Femur (tissue), 1 donor: ENCODE results near the gene R3HDM2.
"Not testable (repeated sequence)": the region's sequence is repeated elsewhere in the genome, so short reads cannot be mapped to it uniquely, and the experiment has no call there.

Experiments used
- DNase-seq: peaks from one replicate; pipeline ENCODE4 v3.0.0-alpha.2; 2017

R3HDM2 gene

DNA sequence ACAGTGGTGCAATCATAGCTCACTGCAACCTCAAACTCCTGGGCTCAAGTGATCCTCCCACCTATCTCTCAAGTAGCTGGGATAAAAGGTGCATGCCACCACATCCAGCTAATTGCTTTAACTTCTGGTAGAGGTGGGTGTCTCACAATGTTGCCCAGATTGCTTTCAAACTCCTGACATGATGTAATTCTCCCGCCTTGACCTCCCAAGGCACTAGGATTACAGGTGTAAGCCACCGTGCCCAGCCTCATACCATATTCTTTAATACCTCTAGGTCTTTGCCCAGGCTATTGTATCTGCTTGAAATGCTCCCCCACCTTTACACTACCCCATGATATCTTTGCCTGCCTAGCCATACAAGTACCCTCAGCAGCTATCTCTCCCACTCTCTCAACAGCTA is 11.3 kb downstream of the R3HDM2 start:
- no peak for DNase-seq

DNA sequence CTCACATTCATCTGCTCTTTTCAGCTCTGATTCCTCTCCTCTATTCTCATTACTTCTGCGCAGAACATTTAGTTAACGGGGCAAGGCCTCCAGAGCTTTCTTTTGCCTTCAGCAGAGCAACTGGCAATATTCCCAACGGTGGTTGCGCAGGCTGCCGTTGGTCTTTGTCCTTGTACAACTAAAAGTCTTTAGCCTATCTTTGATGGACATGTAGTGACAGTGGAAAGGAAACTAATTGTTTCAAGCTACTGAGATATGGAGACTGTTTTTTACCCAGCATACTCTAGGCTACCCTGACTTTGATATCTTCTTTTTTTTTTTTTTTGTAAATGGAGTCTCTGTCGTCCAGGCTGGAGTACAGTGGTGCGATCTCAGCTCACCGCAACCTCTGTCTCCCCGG is 12.6 kb downstream of the R3HDM2 start:
- DNase-seq = no peak

DNA sequence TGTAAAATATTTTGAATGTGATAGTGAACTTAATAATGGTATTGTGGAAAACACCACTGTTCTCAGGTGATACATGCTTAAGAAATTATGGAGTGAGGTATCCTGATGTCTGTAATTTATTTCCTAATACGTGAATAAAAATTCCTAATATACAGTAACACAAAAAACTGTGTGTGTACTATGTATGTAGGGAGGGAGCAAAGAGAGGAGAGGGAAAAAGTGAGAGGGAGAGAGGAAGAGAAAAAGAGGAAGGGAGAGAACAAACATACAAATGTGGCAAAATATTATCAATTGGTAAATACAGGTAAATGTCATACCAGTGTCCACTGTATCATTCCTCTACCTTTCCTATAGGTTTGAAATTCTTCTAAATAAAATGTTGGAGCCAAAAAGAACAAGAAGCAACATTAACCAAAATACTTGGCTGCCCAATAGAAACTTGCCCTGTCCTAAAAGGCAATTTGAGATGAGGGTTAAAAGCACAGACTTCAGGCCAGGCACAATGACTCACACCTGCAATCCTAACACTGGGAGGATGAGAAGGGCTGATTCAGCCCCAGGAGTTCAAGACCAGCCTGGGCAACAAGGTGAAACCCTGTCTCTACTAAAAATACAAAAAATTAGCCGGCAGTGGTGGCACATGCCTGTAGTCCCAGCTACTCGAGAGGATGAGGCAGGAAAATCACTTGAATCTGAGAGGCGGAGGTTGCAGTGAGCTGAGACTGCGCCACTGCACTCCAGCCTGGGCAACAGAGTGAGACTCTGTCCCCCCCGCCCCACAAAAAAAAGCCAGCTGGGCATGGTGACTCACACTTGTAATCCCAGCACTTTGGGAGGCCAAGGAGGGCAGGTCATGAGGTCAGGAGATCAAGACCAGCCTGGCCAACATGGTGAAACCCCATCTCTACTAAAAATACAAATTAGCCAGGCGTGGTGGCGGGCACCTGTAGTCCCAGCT is 14.5 kb downstream of the R3HDM2 start:
- DNase-seq = no peak

DNA sequence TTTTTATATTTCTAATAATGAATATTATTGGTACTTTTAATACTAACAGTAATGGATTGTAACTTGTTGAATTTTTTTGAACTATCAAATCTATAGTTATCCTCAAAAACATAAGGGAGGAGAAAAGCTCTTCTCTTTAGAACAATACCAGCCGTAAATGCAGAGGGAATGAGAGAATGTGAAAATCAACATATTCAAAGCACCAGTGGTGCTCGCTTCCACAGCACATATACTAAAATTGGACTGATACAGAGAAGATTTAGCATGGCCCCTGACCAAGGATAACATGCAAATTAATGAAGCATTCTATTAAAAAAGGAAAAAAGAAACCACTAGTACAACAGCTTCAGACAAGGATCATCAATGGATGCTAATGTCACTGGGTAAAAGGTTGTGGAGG is 15.8 kb downstream of the R3HDM2 start:
- no peak for DNase-seq

DNA sequence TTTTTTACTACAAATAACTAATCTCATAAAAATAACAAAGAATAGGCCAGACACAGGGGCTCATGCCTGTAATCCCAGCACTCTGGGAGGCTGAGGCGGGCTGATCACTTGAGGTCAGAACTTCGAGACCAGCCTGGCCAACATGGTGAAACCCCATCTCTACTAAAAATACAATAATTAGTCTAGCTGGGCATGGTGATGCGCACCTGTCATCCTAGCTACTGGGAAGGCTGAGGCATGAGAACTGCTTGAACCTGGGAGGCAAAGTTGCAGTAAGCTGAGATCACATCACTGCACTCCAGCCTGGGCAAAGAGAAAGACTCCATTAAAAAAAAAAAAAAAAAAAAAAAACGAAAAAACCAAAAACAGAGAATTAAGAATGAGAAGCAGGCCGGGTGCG is 16.7 kb downstream of the R3HDM2 start:
- not testable (repeated sequence) for DNase-seq

DNA sequence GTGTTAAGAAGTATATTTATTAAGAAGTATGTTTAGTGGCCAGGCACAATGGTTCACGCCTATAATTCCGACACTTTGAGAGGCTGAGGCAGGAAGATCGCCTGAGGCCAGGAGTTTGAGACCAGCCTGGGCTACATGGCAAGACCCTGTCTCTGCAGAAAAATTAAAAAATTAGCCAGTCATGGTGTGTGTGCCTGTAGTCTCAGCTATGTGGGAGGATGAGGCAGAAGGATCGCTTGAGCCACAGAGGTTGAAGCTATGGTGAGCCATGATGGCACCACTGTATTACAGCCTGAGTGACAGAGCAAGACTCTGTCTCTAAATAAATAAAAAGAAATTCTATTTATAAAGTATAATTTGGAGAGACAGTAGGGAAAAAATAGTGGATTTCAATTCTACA is 20.3 kb downstream of the R3HDM2 start:
- no peak for DNase-seq

DNA sequence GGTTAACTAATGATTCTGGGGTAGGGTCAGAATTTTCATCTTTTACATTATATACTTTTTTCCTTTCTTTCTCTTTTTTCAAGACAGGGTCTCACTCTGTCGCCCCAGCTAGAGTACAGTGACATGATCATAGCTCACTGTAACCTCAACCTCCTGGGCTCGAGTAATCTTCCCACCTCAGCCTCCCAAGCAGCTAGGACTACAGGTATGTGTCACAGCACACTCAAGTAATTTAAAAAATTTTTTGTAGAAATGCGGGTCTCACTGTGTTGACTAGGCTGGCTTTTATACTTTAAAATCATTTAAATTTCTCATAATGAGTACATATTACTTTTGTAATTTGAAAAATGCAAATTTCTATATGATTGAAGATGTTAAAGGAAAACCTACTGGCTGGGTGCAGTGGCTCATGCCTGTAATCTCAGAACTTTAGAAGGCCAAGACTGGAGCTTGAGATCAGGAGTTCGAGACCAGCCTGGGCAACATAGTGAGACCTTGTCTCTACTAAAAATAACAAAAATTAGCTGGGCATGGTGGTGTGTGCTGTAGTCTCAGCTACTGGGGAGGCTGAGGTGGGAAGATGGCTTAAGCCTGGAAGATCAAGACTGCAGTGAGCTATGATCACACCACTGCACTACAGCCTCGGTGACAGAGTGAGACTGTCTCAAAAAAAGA is 25.7 kb downstream of the R3HDM2 start:
- no peak for DNase-seq

DNA sequence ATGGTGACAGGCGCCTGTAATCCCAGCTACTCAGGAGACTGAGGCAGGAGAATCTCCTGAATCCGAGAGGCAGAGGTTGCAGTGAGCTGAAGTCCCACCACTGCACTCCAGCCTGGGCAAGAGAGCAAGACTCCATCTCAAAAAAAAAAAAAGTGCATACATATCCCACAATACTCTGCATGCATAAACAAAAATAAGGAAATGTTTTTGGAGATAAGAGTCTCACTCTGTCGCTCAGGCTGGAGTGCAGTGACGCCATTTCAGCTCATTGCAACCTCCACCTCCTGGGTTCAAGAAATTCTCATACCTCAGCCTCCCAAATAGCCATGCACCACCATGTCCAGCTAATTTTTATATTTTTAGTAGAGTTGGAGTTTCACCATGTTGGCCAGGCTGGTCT is 28.7 kb downstream of the R3HDM2 start:
- not testable (repeated sequence) for DNase-seq

DNA sequence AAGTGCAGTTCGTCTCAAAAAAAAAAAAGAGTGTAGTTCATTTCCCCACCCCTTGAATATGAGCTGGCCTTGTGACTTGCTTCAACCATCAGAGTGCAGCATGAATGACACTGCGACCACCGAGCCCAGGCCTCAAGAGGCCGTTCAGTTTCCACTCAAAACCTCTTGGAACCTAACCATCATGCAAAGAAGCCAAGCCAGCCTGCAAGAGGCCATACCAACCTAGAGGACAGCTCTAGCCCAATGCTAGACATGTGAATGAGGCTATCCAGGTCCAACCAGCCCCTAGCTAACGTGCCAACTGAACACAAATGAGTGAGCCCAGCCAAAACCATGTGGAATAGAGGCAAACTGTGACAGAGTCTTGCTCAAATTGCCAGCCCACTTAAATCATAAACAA is 29.7 kb downstream of the R3HDM2 start:
- no peak for DNase-seq

DNA sequence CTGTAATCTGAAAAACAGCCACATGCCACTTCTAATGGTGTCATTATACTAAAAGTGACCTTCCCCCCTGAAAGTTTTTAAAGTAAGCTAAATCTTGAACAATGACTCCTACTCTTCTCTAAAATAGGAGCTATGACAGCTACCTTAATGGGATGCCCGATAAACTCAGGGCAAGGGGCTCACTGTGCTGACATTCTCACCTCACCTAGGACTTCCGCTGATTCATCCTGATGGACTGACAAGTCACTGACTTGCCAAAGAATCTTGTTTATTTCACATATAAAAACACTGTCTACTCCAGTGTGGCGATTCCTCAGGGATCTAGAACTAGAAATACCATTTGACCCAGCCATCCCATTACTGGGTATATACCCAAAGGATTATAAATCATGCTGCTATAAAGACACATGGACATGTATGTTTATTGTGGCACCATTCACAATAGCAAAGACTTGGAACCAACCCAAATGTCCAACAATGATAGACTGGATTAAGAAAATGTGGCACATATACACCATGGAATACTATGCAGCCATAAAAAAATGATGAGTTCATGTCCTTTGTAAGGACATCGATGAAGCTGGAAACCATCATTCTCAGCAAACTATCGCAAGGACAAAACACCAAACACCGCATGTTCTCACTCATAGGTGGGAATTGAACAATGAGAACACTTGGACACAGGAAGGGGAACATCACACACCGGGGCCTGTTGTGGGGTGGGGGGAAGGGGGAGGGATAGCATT is 31.0 kb downstream of the R3HDM2 start:
- DNase-seq = not testable (repeated sequence)

DNA sequence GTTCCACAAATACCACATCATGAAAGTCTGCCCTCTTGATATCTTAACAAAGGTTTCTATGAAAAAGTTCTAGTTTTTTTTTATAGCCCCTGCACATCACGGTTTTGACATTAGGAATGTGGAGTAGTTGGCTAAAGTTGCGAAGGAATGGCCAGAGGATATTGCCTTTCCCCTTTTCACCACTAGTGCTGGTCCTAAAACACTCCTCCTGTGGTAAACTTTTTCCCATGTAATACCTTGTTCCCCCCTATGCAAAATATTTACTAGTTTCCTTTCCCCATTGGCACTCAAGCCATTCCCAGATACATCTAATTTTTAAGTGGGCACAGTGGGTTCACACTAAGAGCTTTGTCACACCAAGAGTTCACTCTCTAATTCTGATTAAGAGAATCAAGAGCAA is 33.4 kb downstream of the R3HDM2 start:
- DNase-seq = no peak

DNA sequence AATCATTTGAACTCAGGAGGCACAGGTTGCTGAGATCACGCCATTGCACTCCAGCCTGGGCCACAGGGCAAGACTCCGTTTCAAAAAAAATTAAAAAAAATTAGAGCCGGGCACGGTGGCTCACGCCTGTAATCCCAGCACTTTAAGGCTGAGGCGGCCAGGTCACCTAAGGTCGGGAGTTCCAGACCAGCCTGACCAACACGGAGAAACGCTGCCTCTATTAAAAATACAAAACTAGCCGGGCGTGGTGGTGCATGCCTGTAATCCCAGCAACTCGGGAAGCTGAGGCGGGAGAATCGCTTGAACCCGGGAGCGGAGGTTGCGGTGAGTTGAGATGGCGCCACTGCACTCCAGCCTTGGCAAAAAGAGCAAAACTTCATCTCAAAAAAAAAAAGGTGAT is 35.7 kb downstream of the R3HDM2 start:
- DNase-seq = no peak

DNA sequence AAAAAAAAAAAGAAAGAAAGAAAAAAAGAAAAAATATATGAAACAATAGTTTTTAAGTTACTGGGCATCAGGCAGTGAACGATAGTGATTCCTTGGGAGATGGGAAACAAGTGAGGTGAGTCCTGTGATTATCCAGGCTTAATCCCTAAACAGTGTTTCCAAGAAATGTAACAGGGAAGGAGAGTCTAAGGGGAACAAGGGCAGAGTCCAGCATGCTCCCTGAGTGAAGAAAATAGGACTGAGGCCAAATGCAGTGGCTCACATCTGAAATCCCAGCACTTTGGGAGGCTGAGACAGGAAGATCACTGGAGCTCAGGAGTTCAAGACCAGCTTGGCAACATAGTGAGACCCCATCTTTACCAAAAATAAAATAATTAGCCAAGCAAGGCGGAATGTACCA is 40.7 kb downstream of the R3HDM2 start:
- DNase-seq = no peak

DNA sequence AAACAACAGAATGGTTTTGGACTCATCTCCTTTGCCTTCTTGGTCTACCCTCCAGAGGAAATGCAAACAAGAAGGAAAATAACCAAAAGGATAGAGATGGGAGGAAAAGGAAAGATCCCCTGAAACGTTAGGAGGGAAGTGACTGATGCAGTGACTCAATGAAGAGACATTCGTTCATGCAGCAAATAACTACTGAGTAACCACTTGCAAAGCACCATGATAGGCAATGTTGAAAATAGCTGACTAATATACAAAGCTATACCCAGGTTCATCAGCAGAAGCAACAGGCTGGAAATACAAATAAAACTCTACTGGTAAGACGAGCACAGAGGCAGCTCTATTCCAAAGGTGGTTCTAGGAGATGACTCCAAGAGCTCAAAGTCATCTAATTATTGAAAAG is 41.8 kb downstream of the R3HDM2 start:
- no peak for DNase-seq

DNA sequence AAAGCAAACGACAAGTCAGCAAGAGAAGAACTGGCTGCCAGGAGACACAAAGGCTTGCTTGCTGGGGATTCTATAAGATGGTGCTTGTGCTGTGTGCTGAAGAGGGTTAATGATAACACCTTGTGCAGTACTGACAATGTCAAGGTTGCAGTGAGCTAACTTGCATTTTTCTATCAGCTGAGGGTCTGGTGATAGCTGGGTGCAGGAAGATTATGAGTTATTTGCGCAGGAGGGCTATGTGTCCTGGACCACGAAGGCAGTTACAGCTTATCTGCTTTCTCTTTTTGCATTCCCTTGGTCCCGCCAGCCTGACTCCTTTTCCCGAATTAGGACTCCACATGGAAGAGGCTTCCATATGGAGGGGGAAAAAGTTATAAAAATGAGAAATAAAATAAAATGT is 42.4 kb downstream of the R3HDM2 start:
- DNase-seq = no peak

DNA sequence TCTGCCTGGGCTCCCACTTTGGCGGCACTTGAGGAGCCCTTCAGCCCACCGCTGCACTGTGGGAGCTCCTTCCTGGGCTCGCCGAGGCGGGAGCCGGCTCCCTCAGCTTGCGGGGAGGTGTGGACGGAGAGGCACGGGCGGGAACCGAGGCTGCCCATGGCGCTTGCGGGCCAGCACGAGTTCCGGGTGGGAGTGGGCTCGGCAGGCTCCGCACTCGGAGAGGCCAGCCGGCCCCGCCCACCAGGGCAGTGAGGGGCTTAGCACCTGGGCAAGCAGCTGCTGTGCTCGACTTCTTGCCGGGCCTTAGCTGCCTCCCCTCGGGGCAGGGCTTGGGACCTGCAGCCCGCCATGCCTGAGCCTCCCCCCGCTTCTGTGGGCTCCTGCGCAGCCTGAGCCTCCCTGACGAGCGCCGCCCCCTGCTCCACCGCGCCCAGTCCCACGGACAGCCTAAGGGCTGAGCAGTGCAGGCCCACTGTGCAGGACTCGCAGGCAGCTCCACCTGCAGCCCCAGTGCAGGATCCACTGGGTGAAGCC is 44.6 kb downstream of the R3HDM2 start:
- no peak for DNase-seq

DNA sequence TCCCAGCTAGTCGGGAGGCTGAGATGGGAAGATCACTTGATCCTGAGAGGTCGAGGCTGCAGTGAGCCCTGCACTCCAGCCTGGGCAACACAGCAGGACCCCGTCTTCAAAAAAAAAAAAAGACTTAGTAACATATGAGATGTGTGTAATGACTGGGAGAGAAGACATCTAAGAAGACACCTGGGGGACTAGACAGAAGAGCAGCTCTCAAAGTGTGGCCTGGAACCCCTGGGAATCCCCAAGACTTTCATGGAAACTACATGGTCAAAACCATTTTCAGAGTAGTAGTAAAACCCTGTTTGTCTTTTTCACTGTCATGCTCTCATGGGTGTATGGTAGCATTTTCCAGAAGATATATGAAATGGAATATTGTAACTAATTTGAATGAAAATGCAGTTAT is 45.3 kb downstream of the R3HDM2 start:
- DNase-seq = no peak

DNA sequence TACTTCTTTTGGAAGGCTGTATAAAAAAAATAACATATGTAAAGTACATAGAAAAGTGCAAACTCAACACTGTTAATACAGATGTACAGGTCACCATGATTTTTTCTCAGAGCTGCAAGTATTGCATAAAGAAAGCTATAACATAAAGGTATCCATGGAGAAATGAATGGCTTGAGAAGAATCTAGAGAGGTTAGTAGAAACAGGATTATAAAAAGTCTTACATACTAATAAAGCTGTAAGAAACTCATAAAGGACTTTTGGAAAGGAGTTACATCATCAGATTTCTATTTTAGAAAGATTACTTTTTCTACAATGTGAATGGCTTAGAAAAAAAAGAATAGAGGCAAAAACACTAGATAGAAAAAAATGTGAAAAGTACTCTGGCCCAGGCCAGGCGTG is 46.4 kb downstream of the R3HDM2 start:
- DNase-seq = no peak

DNA sequence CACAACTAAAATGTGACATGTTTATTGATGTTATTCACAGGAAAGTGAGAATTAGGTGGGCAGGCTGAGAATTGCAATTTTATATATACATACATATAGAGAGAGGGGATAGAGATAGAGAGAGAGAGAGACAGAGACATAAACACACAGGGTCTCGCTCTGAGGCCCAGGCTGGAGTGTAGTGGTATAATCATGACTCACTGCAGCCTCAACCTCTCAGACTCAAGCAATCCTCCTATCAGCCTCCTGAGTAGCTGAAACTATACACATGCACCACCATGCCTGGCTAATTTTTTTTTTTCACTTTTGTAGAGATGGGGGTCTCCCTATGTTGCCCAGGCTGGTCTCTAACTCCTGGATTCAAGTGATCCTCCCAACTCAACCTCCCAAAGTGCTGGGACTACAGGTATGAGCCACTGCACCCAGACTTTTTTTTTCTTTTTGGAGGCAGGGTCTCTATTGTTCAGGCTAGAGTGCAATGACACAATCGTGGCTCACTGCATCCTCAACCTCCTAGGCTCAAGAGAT is 49.1 kb downstream of the R3HDM2 start:
- no peak for DNase-seq

DNA sequence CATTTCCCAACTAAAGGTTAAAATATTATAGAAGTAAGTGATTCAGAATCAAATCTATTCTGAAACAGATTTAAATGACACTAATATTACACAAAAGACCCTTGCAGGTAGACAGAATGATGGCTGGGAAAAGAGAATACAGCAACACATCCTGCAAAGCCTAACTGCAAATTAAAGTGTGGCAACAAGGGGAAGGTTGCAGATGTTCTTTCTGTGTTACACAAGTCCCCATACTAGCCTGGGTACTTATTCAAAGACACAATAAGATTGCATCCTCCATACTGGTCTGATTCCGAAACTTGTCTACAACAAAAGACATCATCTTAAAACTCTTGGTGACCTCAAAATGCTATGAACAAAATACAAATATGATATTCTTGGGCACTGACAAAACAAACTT is 50.5 kb downstream of the R3HDM2 start:
- no peak for DNase-seq

DNA sequence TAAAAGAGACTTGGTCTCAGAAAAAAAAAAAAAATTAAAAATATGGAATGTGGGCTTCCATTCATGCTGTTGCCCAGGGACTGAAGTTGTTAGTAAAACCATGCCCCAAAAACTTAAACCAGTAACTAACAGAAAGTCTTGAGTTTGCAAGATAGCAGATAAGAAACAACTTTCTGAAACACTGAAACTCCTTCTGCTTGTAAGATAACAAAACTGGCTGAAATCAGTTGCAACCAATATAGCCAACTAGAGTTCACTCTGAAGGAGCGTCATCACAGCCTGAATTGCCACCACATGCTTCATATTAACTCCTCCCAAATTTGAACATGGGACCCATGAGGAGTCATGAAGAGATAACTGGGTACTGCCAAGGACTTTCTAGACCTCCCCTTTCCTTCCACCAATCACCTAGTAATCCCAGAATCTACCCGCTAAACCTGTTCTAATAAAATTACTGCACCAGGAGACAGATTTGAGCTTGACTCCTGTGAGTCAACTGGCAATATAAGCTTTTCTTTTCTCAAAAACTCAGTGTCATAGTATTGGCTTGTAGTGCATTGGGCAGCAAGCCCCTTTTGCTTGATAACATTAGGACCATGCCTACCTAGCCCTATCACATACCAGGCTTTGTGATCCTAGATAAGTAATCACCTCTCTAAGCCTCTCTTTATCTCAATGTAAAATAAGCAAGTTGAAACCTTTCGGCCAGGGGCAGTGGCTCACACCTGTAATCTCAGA is 53.6 kb downstream of the R3HDM2 start:
- DNase-seq = no peak

DNA sequence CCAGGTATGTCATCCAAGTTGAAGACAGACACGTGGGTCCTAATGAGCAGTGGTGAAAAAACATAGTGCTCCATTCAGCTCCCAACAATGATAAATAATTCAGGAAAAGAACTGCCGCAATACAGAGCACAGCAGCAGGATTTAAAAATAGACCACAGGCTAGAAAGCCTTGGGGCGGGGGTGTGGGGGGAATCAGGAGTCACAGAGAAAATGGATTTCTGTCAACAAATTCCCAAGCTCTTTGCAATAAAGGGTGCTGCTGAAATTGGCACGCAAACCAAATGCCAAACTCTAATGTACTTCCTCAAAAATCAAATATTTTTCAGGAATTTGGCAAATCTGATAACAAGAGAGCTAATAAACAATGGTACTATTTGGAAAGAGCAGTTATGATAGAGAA is 58.6 kb downstream of the R3HDM2 start:
- DNase-seq = no peak
